CD4-positive, alpha-beta T cell treated with Interleukin-21 for 1 hour (primary cell): ENCODE results near the gene GPANK1.

ENCODE experiments used
- DNase-seq: peaks from one replicate; pipeline ENCODE4 v3.0.0-alpha.2; 2020

Gene GPANK1

GRCh38 chr6:31690231-31691077 is 25.7 kb upstream of the GPANK1 start:
- DNase-seq = no peak

GRCh38 chr6:31689249-31690110 is 24.7 kb upstream of the GPANK1 start:
- peak; percentile 19 for DNase-seq

GRCh38 chr6:31687860-31688693 is 23.3 kb upstream of the GPANK1 start:
- DNase-seq = no peak

GRCh38 chr6:31687321-31687720 is 22.5 kb upstream of the GPANK1 start:
- DNase-seq = no peak

GRCh38 chr6:31686483-31686882 is 21.7 kb upstream of the GPANK1 start:
- DNase-seq = no peak

GRCh38 chr6:31683591-31683990 is 18.8 kb upstream of the GPANK1 start:
- DNase-seq = no peak

GRCh38 chr6:31681135-31681671 is 16.4 kb upstream of the GPANK1 start:
- peak; percentile 39 for DNase-seq

- peak; percentile 80 for DNase-seq
These were observed 15.7 kb upstream of the GPANK1 start, which contains the start of gene LY6G5C for GRCh38 chr6:31680226-31681134. Gene LY6G5C, minus strand, starts transcription at chr6:31681067. Its CDS starts 694 bp downstream, at chr6:31680373.

GRCh38 chr6:31677955-31678354 is 13.2 kb upstream of the GPANK1 start:
- no peak for DNase-seq

GRCh38 chr6:31676904-31677303 is 12.1 kb upstream of the GPANK1 start:
- DNase-seq = no peak

GRCh38 chr6:31676322-31676903 is 11.6 kb upstream of the GPANK1 start:
- no peak for DNase-seq

- no peak for DNase-seq
These were observed 4.9 kb upstream of the GPANK1 start, which contains the start of gene LY6G5B for GRCh38 chr6:31669676-31670075. Gene LY6G5B, plus strand, starts transcription at chr6:31669976. Its CDS starts 975 bp downstream, at chr6:31670951.

GRCh38 chr6:31666337-31666965 is 1.7 kb upstream of the GPANK1 start:
- DNase-seq = no peak

- peak; percentile 98 for DNase-seq
These were observed 922 bp upstream of the GPANK1 start, which contains the start of gene CSNK2B for GRCh38 chr6:31665501-31666336. Gene CSNK2B, plus strand, starts transcription at chr6:31666080. Its CDS starts 752 bp downstream, at chr6:31666832.

- DNase-seq = no peak
These were observed 622 bp downstream of the GPANK1 start for GRCh38 chr6:31663961-31664789.

- no peak for DNase-seq
These were observed 1.5 kb downstream of the GPANK1 start for GRCh38 chr6:31663126-31663960.

GRCh38 chr6:31662124-31662723 is 2.6 kb downstream of the GPANK1 start:
- DNase-seq = no peak
